ENCODE measurements around the gene FUNDC1. TPM values are rescaled to one million over a fixed set of nuclear protein-coding genes. Genes with fewer than 3 reads are reported as not detected.

FUNDC1 gene
- total RNA-seq = 8.3 and 8.9 TPM in 2 replicates

GRCh38 chrX:44542567-44543325, at the start of gene FUNDC1:
TSS of gene FUNDC1 (minus strand) at chrX:44542859. CDS start at chrX:44542832, 27 bp downstream.

Other genes starting within 250 kb of the FUNDC1 start
- gene EFHC2, start 199.2 kb downstream of the FUNDC1 start, total RNA-seq = 0.33 and 0.51 TPM in 2 replicates

All from mesangial cell (primary cell).